ENCODE results near the gene RAP1GAP.

RAP1GAP gene

DNA sequence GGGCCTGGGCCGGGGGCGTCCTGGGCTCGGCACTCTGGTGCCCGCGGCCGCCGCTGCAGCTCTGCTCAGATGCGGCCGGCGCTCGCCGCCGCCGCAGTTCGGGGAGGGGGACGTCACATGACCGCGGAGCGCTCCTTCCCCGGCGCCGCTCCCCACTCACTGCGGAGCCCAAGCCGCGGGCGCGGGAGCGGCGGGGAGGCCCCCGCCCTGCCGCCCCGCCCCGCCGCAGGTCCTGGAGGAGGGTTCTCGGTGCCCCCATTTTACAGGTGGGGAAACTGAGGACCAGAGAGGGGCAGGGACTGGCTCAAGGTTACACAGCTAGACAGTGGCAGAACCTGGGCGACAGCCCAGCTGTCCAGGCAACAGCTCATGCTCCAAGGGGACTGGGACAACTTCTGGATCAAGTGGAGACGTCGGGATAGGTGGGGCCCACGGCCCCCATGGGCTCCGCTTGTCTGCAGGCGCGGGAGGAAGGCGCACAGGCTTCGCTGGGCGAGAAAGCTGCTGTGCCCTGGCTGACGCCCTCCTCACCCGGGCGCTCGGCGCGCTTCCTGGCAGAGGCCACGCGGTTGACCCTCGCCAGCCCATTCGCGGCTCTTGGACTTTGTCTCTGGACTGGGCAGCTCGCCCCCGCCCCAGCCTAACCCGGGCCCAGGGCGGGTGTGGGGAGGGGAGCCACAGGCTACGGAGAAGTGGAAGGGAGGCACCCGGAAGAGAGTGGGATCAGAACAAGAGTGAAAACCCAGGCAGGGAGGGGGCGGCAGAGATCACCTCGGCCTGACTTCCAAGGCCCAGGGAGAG is at the start of gene RAP1GAP:
Gene RAP1GAP, minus strand, starts transcription at position 100 of the 801 bp plus-strand sequence. CDS start 49,325 bp downstream, outside the sequence.
- no peak for DNase-seq (ENCODE audit: low read depth)

GRCh38 chr1:21716169-21716568 is 47.0 kb upstream of the RAP1GAP start:
- DNase-seq (ENCODE audit: low read depth), result no peak

GRCh38 chr1:21707891-21708290 is 38.7 kb upstream of the RAP1GAP start:
- no peak for DNase-seq (ENCODE audit: low read depth)

DNA sequence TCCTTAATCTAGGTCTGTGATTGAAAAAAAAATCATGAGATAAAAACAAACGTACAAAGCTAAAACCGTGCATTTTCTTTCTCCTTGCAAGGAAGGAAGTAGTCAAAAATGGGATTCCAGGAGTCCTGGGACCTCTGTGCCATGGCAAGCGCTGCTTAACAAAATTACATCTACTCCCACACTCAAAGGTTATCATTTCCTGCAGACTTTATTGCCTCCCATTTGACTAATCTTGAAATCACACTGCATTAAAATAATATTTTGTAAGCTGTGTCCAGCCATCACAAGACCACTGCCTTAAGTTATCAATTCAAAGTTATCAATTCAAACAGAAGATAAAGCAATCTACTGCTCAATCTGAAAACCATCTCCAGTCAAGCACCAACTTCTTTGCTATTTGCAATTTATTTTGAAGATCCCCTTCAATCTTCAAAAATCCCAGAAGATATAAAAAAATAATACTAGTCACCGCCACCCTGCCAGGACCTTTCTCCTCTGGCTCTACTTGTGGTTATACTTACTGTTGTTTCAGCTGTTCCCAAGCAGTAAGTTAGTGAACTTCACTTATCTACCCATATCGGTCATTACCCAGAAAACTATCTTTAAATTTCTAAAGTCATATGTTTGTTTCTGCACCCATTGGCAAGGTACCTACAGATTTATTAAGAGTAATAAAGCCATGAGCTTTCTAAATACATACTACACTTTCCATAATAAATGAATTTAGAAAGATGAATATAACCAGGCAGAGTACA is 38.1 kb upstream of the RAP1GAP start:
- DNase-seq (ENCODE audit: low read depth), result no peak

DNA sequence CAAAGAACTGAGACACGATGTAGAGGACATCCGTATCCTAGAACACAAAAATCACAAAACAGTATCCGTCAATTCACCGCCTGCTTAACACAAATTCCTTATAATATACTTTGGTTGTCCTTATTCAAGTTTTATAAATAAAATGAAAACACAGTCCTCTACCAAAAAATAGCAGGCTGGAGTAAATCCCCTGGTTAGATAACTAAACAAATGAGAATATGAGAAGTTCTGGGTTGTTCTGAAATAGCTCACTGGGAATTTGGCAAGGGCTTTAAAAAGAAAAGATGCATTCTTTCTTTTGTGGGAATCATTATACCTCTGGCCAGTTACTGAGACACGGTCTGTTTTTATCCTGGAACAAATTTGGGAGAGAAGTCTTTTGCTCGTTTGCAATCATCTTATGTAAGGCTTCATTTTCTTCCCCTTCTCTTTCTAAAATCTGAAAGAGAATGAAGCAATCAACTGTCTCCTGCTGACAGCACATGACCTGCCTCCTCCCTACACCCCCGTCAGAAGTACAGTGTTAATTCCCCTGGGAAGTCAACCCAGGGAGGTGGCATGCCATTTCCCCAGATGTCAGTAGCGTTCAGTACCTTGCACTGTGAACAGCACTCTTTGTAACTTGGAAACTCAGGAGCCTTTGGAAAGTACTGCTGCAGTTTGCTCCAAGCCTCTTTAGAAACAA is 37.1 kb upstream of the RAP1GAP start:
- no peak for DNase-seq (ENCODE audit: low read depth)

DNA sequence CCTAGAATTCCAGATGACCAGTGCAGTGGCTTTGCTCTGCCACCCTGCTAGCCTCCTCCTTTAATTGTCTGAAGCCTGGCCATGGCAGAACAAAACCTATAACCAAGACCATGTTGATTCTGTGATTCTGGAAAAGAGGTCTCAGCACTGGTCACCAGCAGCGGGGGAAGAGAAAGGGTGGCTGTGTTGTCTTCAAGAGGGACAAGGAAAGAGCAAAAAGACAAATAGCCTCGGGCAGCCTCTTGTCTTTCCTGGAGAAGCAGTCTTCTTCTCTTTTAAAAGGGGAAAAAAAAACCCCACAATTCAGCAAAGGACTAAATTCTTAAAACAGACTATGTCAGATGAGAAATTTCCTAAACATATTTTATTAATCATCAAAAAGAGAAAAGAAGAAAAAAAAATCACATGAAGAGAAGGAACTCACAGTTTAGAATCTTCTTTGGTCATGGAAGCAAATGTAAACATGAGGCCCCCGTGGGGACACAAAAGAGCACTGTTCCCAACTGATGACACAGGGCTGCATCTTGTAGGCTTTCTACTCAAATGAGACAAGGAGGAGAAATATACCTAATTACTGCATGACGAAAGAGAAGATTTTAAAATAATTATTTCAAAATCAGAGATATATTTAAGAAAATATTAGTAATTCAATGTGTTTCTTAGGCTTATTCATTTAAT is 36.3 kb upstream of the RAP1GAP start:
- no peak for DNase-seq (ENCODE audit: low read depth)

DNA sequence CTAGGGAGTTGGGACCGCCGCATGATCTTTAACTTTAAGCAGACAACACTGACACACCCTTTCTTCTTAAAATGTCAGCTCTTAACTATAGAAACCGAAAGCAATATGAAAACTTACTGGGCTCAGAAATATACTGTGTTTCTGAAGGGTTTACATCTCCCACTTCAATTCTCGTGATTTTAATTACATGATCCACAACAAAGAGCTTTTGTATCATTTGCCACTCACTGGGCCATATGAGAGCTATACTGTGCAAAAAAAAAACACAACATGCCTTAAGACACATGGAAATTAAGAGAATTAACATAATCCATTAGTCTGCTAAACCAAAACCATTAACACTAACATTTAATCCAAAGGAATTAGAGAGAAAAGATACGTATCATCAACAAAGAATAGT is 35.0 kb upstream of the RAP1GAP start:
- DNase-seq (ENCODE audit: low read depth), result no peak

DNA sequence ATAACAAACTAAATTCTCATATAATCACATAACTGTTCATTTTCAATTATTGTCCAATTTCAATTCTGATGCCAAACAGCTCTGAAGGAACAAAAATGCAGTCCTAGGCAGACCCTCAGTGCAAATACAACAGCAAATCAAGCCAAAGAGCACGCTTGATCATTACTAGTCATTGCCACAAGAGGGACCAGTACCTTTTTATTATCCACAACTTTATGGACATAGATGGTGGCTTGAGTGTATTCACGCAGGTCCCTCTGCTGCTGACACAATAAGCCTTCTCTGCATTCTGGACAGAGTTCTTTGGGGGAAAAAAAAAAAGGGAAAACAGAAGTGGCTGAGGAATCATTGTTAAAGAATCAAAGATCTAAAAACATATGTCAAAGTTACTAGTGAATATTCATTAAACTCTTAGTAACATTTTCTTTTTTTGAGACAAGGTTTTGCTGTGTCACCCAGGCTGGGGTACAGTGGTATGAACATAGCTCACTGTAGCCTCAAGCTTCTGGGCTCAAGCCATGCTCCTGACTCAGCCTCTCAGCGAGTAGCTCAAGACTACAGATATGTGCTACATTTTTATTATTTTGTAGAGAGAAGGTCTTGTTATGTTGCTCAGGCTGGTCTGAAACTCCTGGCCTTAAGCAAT is 34.3 kb upstream of the RAP1GAP start:
- DNase-seq (ENCODE audit: low read depth), result no peak

DNA sequence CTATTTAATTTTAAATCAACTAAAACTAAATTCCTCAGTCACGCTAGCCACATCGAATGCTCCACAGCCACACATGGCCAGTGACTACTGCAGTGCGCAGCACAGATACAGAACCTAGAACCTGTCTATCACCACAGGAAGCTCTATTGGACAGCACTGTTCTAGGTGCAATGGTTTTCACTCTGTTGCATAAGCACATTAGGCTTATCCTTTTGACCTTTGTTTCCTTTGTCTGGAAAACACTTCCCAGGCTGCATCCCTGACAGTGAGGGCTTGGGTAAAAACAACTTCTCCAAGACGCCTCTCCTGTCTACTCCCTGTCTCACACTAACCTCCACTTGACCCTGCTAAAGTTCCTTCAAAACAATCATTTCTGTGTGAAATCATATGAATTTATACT is 33.6 kb upstream of the RAP1GAP start:
- DNase-seq (ENCODE audit: low read depth), result no peak

DNA sequence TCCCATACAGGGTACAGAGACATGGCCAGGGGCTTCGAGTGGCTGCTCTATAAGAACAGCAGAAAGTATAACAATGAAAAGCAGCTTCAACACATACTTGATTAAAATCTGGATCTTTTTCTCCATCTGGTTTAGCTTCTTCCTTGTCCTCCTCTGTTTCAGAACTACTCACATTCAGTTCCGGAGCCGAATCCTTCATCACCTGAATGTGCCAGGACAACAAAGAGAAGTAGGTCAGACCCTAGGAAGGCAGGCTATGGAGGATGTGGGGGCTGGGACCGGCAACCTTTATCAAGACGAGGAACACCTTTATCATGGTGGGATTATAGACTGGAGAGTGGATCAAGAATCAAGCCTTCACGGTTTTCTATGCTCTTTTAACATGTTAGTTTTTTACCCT is 32.2 kb upstream of the RAP1GAP start:
- DNase-seq (ENCODE audit: low read depth), result no peak

DNA sequence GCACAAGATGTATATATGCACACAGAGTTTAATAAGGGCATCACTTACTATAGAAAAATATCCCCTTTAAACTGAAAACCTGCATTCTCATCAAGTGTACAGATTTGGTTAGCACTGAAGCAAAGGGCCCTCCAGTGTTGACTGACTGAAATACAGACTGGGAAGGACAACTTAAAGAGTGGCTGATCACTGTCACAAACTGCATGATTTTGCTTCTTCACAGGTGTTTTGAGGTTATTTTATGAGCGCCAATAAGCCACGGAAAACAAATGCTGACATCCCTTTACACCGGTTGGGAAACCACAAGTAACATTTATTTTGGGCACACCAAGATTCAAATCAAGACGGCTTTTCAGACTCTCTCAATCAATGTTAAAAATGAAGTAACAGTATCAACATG is 30.9 kb upstream of the RAP1GAP start:
- no peak for DNase-seq (ENCODE audit: low read depth)

DNA sequence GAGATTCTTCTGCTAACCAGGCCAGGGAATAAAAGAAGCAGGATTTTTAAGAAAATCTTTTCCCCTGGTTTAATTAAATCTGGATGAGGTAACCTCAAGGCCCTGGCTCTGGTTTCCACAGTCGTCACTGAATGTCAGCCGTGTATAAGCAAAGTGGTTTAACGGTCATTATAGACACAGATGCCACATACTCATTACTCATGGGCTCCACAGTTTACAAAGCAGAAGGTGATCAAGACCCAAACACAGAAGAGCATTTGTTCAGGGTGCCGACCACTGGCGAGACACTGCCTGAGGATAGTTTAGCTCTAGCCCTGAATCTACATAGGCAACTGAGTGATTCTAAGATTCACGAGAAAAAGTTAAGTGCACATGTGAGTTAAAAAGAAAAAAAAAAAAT is 27.8 kb upstream of the RAP1GAP start:
- no peak for DNase-seq (ENCODE audit: low read depth)

- no peak for DNase-seq (ENCODE audit: low read depth)
Observed at GRCh38 chr1:21693732-21694131, 24.6 kb upstream of the RAP1GAP start.

GRCh38 chr1:21691739-21692138 is 22.6 kb upstream of the RAP1GAP start:
- no peak for DNase-seq (ENCODE audit: low read depth)

DNA sequence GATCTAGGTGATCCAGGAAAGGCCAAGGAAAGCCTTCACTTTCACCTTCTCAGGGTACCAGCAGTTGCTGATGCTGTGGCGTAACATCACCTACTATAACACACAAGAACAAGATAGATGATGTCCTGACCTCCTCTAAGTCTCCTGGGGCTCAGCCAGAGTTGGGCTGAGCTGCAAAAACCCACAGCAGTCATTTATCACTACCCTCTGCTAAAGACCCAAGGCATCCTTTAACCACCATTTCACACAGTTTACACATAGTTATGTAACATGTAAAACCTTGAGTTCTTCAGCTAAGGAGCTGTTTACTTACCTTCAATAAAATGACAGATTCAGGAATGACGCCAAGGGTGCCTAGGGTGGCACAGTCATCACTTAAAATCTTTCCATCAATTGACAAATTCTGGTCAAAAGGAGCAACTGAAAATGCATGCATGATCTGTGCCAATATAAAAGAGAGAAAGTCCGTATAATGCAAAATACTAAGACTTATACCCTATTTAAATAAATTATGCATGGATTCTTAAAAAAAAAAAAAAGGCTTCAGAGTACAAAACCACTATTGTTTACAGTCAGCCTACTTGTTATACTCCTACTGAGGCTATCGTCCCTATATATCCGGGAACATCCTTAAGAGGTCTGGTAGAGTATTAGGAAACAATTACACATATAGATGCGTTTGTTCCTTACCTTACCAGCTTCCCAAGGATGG is 20.7 kb upstream of the RAP1GAP start:
- DNase-seq (ENCODE audit: low read depth), result no peak

DNA sequence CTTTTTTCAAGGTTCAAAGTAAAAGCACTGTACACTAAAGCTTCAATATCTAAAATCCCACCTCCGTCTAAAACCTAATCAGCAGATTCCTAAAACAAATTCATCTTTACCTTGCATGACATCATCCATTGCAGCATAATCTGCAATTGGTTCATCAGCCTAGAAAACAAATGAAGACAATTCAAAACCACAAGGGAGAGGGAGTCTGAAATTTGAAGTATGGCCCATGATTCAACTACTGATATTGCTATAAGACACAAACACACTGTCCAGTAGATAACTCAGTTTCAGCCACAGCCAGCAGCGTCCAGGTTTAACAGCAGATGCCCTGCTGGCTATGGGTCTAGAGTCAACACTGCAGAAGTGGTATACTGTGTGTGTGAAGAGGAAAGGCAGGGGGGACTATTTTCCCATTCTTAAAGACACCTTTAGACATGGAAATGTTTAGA is 17.9 kb upstream of the RAP1GAP start:
- DNase-seq (ENCODE audit: low read depth), result no peak

- DNase-seq (ENCODE audit: low read depth), result no peak
Observed at GRCh38 chr1:21685946-21686678, 17.0 kb upstream of the RAP1GAP start.

- no peak for DNase-seq (ENCODE audit: low read depth)
Observed at GRCh38 chr1:21681426-21681825, 12.3 kb upstream of the RAP1GAP start.

- no peak for DNase-seq (ENCODE audit: low read depth)
Observed at GRCh38 chr1:21680918-21681317, 11.8 kb upstream of the RAP1GAP start.

- no peak for DNase-seq (ENCODE audit: low read depth)
Observed at GRCh38 chr1:21680381-21680780, 11.2 kb upstream of the RAP1GAP start.
